Activated T-cell treated with anti-CD3 and anti-CD28 coated beads for 24 hours (primary cell): ENCODE data around the gene KCNT1.

ENCODE experiments used
- DNase-seq: peaks from one replicate; pipeline ENCODE4 v3.0.0-alpha.2; 2020; ENCODE audit warnings: low read depth

KCNT1 gene

DNA sequence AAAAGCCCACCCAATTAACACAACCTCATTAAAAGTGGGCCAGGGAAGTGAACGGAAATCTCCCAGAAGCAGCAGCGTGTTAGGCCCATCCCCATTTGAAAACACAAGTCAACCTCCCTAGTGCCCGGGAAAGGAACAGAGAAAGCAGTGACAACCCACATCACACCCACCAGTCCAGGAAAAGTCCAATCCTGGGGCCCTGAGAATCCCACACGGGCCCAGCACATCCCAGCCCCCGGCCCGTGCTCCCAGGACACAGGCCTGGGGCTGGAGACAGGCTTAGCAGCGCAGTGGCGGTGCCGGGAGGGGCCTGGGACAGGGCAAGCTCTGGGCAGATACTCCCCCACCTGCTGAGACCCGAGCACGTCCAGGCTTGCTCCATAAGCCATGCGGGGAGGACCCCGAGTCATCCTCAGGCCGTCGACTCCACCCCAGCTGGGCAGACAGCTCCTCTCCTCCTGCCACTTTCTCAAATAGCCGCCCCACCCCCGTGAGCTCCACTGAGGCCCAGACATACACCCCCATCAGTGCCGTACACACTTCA is 101.0 kb downstream of the KCNT1 start:
- DNase-seq: no peak

DNA sequence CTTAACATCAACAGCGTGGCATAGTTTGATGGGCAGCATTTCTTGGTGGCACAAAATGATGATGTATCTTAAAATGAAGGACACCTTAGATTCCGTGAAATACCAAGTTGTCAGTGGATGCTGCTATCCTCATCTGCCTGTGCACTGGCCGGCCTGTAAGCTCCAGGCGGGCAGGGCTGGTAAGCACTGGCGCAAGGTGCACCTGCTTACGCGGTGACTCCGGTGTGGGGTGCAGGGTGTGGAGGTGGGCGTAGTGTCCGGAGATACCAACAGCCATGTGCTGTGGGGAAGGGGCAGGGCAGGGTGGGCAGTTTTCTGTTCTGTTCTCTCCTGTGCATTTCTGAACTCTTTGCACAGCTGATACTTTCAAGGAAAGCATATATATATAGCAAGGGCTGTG is 101.5 kb downstream of the KCNT1 start:
- no peak for DNase-seq

DNA sequence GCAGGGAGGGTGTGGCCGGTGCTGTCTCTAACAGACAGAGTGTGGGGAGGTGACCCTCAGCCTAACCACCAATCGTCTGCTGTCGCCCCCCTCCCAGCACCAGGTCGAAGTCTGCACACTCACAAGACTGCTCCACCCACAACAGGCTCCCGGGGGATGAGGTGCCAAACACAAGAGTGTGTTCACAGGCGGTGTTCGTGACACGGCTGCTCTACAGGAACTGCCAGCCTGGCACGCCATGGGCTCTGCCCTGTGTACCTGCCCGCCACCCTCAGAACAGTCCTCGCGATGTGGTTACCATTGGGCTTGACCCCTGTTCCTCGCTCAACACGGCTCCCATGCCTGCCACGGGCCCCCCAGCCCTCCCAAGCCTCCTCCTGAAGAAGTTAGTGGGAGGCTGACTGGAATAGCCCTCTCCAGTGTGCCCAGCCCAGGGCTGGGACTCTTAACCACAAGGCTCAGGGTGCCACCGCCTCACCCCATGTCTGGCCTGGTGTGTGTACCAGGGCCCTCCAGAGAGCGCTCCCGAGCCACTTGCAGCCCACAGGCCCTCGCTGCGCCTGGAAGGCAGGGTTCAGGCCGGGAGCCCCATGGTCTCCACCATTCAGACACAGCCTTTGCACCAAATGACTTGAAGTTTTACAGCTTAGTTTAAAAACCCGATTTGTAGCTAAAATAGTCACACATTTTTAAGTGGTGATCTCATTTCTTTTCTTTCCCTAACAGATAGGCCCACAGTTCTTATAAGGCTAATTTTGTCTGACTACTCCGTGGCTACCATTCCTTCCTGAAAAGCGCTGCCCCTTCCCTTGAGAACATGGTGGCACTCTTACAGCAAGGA is 102.8 kb downstream of the KCNT1 start:
- DNase-seq: no peak

DNA sequence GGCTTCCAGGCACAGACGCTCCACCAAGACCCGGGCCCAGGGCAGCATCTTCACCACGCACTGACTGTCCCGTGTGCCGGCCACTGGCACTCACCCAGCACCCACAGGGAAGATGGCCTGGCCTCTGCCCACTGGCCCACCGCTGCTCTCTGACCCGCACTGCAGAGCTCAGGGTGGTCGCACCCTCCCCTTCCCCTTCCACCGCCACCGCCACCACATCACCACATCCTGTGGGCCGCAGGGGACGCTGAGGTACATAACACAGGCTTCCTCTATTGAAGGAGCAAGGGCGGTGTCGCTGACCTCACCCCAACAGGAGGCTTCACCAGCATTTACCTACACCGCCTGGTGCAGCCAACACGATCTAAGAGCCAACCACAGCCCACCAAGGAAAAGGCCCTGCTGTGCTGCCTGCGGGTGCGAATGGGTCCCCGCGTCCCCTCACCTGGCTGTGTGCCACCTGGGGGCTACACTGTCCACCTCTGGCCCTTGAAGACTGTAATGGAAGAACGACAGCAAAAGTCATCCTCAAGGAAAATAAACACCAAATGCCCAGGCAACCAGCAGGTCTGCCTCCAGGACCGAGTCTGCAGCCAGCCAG is 103.5 kb downstream of the KCNT1 start:
- no peak for DNase-seq

DNA sequence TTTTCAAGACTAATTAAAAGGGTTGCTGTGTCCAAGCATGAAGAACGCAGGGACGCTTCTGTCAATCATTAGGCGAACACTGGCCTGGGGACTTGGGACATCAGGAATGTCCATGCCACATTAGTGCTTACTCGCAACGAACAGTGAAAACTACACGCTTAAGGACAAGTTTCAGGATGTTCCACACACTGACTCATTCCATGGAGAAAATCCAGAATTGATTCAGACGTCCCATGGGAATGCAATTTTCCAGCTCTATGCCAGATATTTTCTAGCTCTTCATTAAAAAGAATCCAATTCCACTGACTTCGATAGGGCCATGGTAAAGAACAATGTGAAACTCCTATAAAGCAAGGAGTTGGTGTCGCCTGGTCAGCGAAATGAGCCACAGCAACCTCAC is 107.2 kb downstream of the KCNT1 start:
- DNase-seq: no peak

DNA sequence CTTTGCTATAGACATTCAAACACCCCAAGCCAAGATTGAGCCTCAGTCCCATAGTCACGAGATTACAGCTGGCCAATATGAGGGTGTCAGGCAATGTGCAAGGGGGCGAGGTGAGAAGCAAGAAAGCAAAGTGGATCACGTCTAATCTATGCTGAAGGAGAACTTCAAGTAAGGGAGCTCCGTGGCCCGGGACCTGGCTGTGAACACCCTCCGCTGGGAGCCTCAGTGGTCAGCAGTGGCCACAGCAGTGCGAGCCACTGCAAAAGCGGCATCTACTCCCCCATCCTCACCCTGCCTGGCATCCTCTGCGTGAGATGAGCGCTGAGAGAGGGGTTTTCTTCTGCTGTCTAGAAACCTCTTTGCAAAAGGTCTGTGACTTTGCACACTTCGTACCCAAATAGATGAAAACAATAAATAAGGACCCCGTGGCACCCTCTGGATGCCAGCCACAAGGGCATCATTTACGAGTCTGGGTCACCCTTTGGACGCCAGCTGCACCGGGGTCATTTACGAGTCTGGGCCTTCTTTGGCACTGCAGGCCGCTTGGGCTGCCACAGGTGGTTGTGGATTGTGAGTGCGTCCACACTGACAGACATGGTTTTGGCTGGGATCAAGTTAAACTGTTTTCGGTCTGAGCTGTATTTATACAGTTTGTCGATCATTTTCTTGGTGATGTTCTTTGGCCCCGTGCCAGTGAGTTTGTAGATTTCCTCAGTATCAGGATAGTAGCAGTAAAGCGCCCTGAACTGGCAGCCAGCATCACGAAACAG is 109.0 kb downstream of the KCNT1 start:
- DNase-seq: no peak

DNA sequence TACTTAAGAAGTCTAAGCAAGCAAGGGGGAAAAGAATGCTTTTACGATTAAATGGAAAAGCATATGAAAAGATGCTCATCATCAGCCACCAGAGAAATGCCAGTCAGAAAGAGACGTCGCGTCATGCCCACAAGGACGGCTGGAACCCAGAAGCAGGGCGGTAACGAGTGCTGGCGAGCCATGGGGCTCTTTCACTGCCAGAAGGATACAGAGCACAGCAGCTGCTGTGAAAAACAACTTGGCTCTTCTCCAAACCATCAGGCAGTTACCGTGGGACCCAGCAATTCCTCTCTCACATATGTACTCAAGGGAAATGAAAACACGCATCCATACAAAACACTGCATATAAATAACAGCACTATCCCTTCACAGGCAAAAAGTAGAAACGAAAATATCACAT is 109.8 kb downstream of the KCNT1 start:
- DNase-seq: no peak

DNA sequence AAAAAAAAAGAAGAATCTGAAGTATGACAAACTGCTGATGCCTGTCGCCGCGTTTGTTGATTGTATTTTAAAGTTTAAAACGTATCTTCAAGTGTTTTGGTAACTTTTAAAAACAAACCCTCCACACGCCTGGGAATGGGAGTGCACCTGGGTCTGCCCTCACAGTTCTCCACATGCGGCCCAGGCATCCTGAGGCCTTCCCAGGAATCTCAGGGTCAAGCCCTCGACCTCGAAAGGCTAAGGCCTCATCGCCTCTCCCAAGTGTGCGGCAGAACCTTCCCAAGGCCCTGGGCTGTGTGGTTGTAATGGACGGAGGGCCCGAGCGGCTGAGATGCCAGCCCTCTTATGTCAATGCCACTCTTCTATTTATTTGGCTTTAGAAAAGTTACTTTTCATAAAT is 111.0 kb downstream of the KCNT1 start:
- no peak for DNase-seq

DNA sequence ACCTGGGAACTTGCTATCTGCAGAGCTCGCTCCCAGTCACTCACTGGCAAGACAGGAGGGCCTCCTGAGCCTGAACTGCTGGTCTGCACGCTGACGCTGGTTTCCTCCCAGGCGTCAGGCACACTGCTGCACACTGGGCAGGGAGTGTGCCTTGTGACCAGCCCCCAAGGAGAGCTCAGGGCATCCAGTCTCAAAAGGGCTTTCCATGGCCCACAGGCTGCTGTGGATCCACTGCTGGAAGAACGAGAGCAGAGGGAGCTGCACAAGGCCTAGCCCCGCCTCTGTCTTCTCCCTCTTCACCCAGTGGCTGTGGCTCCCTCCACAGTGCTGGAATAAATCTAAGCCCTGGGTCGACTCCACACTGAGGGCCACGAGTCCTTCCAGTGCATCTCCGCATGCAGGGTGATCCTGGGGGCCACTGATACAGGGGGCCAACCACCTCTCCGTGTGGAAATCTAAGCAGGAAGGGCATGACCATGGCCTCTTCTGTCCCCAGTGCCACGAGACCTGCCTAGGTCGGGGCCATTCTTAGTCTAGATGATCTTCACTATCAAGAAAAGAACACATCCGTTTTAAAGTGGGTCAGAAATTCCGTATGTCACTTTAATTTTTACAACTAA is 111.8 kb downstream of the KCNT1 start:
- DNase-seq: no peak

DNA sequence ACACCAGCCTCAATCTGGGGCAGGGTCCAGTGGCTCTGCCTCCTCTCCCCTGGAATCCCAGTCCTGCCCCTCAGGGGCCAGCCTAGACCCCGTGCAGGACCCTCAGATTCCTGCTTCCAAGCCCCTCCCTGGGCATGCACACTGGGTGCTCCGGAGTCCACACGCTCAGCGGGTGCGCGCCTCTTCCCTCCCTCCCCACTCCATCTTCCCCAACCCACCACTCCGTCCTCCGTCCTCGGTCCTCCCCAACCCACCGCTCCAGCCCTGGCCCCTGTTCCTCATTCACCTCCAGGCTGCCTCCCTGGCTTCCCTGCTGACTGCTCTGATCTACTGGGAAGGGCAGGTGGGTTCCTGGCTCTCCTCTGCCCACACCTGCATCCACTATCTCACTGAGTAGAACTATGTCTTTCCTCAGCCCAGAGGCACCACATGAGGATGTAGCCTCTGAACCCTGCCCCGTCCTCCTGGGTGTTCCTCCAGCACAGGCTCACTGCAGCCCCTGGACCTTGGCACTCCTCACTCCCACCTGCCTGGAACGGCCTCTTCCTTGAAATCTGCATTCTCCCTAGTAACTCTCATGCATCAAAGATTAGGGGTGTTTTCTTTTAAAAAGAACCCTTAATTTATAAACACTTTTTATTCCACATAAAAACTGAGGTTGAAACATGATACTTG is 112.6 kb downstream of the KCNT1 start:
- no peak for DNase-seq

DNA sequence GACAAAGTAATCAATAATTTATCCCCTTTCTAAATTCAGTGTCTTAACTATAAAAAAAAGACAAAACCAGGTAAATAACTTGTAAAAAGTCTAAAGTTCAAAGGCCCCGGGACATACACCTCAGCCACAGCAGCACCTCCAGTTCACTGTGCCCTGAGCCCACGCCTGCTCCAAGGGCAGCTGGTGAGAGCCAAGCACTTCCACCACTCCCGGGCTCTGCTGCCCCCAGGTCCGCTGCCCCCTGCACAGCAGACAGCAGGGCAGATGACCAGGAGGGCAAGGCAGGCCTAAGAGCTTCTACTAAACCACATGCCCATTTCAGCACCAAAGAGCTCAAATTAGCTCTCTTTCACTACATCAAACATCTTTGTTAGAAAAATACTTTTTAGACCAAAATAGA is 113.4 kb downstream of the KCNT1 start:
- DNase-seq: no peak

DNA sequence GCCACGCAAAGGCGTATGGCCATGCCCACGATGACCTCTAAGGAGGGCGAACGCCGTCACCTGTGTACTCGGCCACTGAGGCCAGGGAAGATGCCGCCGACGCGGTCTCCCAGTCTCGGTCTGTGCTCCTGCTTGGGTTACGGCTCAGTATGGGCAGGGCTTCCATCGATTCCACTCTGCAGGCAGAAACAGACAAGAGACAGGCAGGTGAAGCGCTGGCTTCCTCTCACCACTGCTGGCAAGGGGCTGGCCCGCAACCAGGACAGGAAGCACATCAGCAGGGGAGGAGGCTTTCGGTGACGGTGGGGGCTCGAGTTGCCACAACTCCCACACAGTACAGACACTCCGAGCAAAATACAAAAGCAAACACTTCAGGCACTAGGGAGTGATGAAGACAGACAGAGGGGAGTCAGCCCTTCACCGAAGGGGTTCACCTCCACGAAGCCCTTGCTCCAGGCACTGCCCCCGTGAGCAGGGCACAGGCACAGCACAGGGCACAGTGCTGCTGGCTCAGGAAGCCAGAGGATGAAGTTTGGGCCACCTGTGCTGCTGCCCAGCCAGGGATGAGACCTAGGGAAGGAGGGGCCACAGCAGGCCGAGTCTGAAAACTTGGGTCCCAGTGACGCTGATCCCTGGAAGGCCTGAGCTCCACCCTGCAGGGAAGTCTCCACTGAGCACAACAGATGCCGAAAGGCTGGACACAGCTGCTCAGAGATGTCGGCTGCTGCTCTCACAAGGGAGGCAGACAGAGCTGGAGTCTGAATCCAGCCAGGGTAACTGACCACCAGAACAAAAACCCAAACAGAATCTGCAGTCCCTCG is 114.1 kb downstream of the KCNT1 start:
- no peak for DNase-seq

DNA sequence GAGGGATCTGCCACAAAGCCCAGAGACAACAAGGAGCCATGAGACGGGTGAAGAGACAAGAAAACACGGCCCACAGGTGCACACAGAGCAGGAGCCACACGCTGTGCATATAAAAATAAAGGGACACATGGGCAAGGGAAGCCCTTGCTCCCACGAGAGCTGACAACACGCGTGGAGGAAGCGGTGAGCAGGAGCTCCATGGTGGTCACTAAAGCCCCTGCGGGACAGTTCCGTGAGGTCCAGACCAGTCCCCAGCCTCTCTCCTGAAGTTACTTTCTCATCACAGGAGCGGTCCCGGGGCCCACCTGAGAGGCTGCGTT is 114.6 kb downstream of the KCNT1 start:
- DNase-seq: no peak

DNA sequence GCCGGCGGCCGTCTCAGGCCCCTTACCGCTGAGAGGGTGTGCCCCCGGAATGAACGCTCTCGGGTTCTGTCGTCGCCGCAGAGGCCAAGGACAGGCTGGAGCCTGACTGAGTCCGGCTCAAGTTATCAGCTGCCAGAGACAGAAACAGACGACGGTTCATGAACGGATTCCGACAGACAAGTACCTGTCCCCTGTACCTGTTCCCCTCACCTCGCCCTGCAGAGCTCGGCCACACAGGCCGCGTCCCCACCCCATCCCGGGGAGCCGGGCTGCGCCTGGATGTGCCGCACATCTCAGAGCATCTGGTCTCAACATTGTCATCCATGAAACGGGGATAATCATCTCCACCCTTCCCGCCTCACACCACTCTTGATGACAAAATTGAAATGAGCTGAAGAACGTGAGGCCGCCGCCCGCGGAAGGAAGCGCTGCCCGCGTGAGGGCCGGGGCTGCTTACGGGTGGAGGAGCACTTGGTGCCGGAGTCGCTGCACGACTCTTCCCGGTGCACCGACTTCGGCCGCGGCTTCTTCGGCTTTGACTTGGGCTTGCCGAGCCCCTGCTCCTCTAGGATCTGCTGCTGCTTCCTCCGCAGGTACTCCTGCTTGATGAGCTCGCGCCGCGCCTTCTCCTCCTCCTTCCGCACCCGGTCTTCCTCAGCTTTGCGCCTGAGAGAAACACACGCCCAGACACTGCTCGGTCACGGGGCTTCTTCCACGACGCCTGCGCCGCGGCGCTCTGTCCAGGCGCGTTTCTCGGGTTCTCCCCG is 116.1 kb downstream of the KCNT1 start:
- DNase-seq: no peak

DNA sequence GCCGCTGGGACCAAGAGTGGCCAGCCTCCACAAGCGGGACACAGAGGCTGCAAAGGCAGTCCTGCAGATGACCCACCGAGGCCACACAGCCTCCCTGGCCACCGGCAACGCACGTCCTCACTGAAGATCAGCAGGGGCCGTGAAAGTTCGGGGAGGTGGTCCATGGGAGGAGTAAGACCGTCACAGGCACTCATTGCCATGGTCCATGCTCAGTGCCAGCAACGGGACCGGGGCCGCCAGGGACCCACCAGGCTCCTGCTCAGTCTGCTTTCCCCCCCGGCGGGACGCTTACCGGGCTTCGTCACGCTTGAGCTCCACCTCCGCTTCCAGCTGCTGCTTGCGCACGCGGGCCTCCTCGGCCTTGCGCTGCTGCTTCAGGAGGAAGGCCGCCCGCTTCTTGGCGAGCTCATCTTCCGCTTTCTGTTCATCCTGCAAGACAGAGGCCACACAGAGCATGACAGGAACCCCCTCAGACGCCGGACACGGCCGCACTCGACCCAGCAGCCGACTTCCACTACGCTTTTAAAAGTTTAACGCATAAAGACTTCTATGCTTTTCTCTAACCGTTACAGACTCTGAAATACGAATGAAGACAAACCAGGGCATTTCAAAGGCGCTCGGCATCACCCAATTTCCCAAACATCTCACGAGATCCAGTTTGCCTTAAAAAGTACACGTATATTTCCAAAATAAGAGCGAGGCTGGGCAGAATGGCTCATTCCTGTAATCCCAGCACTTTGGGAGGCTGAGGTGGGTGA is 116.9 kb downstream of the KCNT1 start:
- no peak for DNase-seq

DNA sequence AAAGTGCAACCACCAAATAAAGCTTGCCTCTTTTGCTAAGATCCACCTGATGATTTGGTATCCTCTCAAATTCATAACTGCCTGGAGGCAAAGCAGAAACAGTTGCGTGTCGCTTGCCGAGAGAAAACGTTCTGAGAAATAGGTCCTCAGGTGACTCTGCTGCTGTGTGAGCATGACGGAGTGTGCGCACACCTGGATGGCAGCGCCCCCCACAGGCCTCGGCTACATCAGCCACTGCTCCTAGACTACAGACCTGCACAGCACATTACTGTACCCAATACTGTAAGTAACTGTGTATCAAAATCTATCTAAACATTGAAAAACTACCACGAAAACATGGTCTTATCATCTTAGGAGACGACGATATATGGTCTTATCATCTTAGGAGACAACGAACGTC is 117.9 kb downstream of the KCNT1 start:
- DNase-seq: no peak

DNA sequence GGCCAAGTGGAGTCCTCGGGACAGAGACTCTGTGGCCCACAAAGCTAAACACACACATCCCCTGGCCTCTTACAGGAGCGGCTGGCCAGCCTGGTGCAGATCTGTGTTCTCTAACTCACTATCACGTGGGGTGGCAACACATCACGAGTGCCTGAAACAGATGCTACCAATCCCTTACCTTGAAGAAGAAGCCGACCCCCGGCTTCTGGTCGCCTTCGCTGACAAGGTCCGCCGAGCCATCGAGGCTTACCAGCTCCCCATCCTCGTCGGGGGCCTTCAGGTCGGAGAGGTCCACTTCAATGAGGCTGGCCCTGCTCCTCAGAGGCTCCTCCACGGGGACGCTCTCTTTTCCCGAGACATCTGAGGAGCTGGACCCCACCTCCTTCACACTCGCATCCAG is 118.7 kb downstream of the KCNT1 start:
- no peak for DNase-seq

DNA sequence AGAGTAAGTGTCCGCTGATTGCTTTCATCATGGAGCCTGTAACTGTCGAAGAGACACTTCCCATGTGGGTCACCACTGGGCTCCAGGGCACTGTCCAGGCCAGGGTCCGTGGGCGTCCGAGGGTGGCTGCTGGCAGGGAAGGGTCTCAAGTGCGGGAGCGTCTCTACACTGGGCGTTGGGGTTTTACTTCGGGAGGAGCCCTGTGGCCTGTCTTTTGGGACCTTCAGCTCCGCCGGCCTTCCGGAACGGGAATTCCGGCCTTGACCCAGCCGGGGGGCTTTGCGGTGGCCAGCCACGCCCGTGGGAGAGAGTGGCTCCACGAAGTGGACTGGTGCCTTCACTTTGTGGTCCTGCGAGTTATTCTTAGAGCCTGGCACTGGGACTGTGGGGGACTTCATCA is 119.1 kb downstream of the KCNT1 start:
- DNase-seq: no peak

DNA sequence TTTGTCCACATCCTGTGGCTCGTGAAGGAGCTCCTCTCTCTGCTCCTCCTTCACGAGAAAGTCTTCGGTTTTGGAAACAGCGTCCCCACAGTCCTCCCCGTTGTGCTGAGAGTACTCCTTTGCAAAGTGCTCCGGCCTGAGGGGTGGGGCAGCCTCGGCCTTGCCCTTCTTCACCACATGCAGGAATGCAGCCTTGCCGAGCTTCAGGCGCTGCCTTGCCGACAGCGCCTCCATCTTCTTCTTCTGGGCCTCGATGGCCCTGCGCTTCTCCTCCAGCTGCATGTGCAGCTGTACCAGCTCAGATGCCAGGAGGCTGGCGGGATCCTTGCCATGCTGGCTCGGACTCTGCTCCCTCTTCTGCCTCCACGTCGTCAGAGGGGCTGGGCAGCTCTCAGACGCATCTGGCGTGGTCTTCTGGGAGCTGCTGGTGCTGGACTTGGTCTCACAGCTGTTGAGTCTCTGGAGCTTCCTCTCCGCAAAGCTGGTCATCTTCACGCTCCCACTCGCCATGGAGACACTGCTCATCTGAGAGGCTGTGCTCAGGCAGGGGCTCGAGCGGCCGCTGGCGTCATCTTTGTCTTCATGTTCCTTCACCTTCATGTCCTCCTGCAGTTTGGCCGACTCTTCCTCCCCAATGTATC is 119.9 kb downstream of the KCNT1 start:
- no peak for DNase-seq
